HCEC 1CT (cell line): ENCODE measurements around the gene APLP2.
"Not testable (repeated sequence)": the region's sequence is repeated elsewhere in the genome, so short reads cannot be mapped to it uniquely, and the experiment has no call there.

Source experiments
- DNase-seq: peaks from one replicate; pipeline ENCODE4 v3.0.0-alpha.2; 2017

The APLP2 gene

GRCh38 chr11:130092661-130093060 lies 23.0 kb downstream of the APLP2 start:
- DNase-seq = no peak

- DNase-seq = peak; percentile 34
These were observed 24.9 kb downstream of the APLP2 start for GRCh38 chr11:130094614-130095013.

- no peak for DNase-seq
These were observed 25.6 kb downstream of the APLP2 start for GRCh38 chr11:130095326-130095725.

- DNase-seq = no peak
These were observed 26.3 kb downstream of the APLP2 start for GRCh38 chr11:130096042-130096441.

- DNase-seq = no peak
These were observed 27.1 kb downstream of the APLP2 start for GRCh38 chr11:130096823-130097222.

- no peak for DNase-seq
These were observed 27.6 kb downstream of the APLP2 start for GRCh38 chr11:130097285-130097684.

- DNase-seq = no peak
These were observed 29.7 kb downstream of the APLP2 start for GRCh38 chr11:130099356-130099755.

GRCh38 chr11:130100381-130101095 lies 30.8 kb downstream of the APLP2 start:
- no peak for DNase-seq

- no peak for DNase-seq
These were observed 32.0 kb downstream of the APLP2 start for GRCh38 chr11:130101661-130102060.

- DNase-seq = no peak
These were observed 32.9 kb downstream of the APLP2 start for GRCh38 chr11:130102301-130103249.

GRCh38 chr11:130103296-130103814 lies 33.7 kb downstream of the APLP2 start:
- DNase-seq = peak; percentile 100

- no peak for DNase-seq
These were observed 36.7 kb downstream of the APLP2 start for GRCh38 chr11:130106381-130106780.

- not testable (repeated sequence) for DNase-seq
These were observed 39.0 kb downstream of the APLP2 start for GRCh38 chr11:130108671-130109070.

- no peak for DNase-seq
These were observed 39.7 kb downstream of the APLP2 start for GRCh38 chr11:130109386-130109785.

GRCh38 chr11:130110339-130111108 lies 40.8 kb downstream of the APLP2 start:
- no peak for DNase-seq

GRCh38 chr11:130112071-130112830 lies 42.6 kb downstream of the APLP2 start:
- no peak for DNase-seq

GRCh38 chr11:130114281-130114680 lies 44.6 kb downstream of the APLP2 start:
- DNase-seq = no peak

- DNase-seq = no peak
These were observed 45.0 kb downstream of the APLP2 start for GRCh38 chr11:130114726-130115125.

- DNase-seq = no peak
These were observed 45.5 kb downstream of the APLP2 start for GRCh38 chr11:130115218-130115617.

GRCh38 chr11:130118165-130118564 lies 48.5 kb downstream of the APLP2 start:
- DNase-seq = no peak

GRCh38 chr11:130118636-130119387 lies 49.1 kb downstream of the APLP2 start:
- DNase-seq = no peak
